LNCAP (cell line): ENCODE measurements around the gene PRDM13.

ENCODE experiments used
- CTCF ChIP-seq: fragments of 450-650 bp; IDR thresholded peaks from 2 replicates; pipeline ENCODE4 v1.5.1; 2017; ENCODE audit warnings: mild to moderate bottlenecking

PRDM13 gene

GRCh38 chr6:99606656-99607415 is at the start of gene PRDM13:
Gene PRDM13, plus strand, starts transcription at chr6:99606833. Its CDS starts 202 bp downstream, at chr6:99607035.
- TF ChIP-seq CTCF: no peak

- TF ChIP-seq CTCF: no peak
Measured at GRCh38 chr6:99559057-99559456, 47.6 kb upstream of the PRDM13 start.

GRCh38 chr6:99560668-99561067 is 46.0 kb upstream of the PRDM13 start:
- TF ChIP-seq CTCF: no peak

- TF ChIP-seq CTCF: no peak
Measured at GRCh38 chr6:99563056-99563723, 43.4 kb upstream of the PRDM13 start.

- no peak for TF ChIP-seq CTCF
Measured at GRCh38 chr6:99568103-99568933, 38.3 kb upstream of the PRDM13 start, which contains the start of gene CCNC. Gene CCNC, minus strand, starts transcription at chr6:99568660. Its CDS starts 133 bp downstream, at chr6:99568527.

- TF ChIP-seq CTCF: no peak
Measured at GRCh38 chr6:99573980-99574617, 32.5 kb upstream of the PRDM13 start.
